HG03520 (cell line): Measurements from ENCODE around the gene TSHZ2.

Experiments used
- ATAC-seq: cut with Tn5 transposase; IDR thresholded peaks from one replicate; pipeline ENCODE4 v1.9.1; 2021; ENCODE audit warnings: mild to moderate bottlenecking, moderate library complexity; ENCODE audit not compliant: unreplicated experiment

TSHZ2 gene

DNA sequence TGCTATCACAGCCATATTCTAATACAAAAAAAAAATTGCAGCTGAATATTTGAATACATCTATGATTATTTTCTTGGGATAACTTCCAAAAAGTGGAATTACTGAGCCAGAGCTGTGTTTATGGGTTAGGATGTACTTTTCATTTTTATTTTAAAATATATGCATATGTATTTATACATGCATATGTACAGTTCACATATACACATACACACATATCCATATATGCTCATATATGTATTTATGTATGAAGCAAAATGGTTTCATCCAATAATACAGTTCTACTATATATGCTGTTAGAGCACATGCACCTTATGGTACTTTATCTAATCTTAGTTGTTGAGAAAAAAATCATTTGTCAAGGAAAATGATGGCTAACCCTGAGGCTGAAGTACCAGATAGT is 54.9 kb downstream of the TSHZ2 start:
- ATAC-seq, result no peak

DNA sequence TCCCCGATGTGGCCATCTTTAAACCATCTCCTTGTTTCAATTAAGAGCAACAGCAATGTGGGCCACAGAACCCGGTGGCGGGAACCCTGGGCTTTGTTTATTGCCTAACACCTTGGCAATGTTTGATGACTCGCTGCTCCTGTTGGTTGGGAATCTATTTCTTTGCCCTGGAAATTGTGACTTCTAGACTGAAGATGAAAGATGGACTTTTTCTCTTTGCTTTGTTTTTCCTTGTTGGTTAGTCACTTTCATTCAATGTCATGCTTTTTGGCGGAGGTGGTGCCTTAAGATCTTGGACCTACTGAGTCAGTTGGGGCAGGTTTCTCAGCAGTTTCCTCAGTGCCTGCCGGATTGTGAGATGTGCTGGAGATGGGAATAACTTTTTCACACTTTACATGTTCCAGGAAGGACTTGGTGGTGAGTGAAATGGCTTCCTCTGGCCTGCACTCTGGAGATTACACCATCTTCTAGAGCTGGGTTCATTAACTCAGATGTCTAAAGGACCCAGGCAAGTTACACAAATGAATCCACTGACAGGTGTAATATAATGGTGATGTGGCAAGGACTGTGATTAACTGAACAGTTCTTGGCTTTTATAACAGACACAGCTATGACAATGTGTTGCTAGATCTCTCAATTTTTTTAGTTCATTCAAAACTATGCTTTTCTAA is 56.3 kb downstream of the TSHZ2 start:
- no peak for ATAC-seq

GRCh38 chr20:53030061-53030460 is 57.9 kb downstream of the TSHZ2 start:
- ATAC-seq, result no peak

- ATAC-seq, result no peak
Observed at GRCh38 chr20:53032046-53032445, 59.9 kb downstream of the TSHZ2 start.

DNA sequence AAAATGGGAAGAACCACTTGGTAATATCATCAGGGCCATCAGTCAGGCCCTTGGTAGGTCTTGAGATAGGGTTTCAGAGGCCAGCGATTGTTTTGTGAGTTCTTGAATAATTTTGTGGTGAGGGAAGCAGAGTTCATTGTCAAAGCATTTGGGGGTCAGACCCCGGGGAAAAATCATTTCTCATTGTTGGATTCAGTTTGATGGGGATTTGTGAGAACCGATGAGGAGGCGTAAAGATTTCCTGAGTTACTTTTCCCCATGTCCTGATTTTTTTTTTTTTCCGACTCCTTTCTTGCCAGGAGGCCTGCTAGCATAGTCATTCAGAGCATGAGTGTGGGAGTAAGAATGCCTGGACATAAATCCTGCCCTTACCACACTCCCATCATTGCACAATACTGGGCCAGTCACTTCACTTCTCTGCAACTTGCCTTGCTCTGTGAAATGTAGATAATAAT is 60.3 kb downstream of the TSHZ2 start:
- no peak for ATAC-seq

DNA sequence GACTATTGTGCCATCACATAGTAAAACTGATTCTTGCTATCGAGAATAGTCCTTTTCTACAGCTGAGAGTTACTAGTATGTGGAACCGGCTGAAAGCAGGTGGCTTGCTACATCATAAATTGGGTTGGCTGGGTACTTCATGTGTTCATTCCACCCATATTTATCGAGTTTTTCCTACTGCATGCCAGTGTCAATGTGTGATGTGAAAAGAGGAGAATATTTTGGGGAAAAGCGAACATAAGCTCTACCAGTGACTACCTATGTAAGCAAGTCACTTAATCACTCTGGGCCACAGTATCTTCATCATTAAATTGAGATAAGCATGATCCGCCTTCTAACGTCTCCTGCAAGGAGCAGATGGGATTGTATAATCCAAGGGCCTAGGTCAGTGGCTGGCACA is 61.0 kb downstream of the TSHZ2 start:
- ATAC-seq, result no peak

- no peak for ATAC-seq
Observed at GRCh38 chr20:53034899-53035298, 62.7 kb downstream of the TSHZ2 start.

- no peak for ATAC-seq
Observed at GRCh38 chr20:53036992-53037391, 64.8 kb downstream of the TSHZ2 start.

GRCh38 chr20:53037621-53038020 is 65.5 kb downstream of the TSHZ2 start:
- no peak for ATAC-seq

- no peak for ATAC-seq
Observed at GRCh38 chr20:53038299-53038698, 66.1 kb downstream of the TSHZ2 start.

DNA sequence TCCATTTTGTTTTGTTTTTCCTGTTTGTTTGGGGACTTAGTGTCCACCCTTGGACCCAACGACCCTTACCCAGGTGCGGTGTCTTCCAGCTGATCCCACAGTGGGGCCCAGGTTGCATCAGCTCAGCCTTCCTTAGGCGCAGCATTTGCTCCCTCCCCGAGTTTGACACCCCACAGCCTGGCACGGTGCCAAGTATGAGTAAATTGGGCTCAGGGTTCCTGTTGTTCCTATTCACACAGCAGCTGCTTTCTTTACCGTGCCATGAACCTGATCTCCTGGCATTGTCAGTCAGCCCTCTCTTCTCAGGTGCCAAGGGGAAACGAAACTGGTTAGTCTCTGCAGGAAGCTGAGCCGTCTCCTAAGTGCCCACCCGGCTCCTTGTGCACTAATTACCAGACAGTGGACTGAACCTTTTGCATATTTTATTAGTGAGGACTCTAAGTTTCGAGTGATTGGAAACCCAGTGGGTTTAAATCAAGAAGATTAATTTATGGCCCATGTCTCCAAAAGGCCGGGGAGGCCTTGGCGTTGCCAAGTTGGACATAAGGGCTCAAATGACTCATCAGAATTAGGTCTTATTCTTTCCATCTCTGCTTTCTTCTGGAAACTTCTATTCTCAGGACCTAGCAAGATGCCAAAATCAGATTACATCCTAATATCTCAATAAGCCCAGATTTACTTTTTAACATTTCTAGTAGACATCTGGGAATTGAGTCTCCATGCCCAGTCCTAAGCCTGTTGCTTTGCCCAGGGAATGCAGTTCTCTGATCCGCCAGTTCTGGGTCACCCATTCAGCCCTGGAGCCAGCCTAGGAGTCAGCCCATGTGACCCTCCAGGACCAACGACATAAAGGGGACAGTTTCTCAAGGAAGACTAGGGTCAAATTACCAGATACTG is 68.8 kb downstream of the TSHZ2 start:
- ATAC-seq, result no peak

DNA sequence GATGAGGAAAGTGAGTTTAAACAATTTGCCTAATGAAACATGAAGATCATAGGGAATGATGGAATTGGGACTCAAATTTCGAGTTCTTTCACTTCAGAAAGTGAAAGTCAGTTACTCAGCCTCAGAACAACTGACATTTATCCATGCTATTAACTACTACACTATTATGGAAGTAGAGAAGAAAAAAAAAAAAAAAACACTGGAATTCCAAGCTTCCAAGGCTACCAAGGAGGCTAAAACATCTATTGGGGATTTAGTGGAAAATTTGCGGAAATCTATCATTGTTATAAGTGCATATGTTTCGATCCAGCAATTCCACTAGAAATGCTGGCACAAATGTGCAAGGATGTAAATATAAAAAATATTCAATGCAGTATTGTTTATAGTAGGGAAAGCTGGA is 70.4 kb downstream of the TSHZ2 start:
- no peak for ATAC-seq

DNA sequence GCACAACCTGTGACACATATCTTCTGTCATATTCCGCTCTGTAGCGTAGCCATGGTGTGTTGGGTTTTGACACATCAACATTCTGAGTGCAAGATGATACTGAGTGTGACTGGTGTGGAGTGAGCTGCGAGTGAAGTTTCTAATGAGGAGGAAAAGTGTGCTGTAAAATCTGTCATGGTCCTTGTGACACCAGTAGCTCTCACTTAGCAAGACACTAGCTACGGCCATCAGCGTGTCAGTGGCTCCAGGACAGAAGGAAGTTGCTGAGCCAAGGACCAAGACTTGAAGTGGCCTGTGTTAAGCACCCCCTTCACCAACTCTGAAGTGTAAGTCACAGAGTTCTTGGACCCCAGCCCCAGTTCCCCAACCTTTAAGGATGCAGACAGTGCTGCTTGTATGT is 72.1 kb downstream of the TSHZ2 start:
- ATAC-seq, result no peak

- no peak for ATAC-seq
Observed at GRCh38 chr20:53045941-53046340, 73.8 kb downstream of the TSHZ2 start.

DNA sequence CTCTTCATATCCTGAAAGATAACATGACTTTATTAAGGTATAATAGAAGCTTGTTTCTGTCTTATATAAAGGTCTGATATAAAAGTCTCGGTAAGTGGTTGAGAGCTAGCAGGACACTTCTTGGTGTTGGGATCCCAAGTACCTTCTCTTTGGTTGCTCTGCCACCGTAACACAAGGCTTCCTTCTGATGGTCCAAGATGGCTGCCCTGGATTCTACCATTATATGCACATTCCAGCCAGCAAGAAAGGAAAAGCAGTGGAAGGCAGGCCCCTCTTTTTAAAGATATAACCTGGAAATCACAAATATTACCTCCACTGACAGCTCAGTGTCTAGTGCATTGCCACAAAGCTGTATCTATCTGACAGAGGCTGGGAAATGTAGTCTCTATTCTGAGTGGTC is 75.0 kb downstream of the TSHZ2 start:
- no peak for ATAC-seq

GRCh38 chr20:53048387-53048786 is 76.2 kb downstream of the TSHZ2 start:
- ATAC-seq, result no peak

GRCh38 chr20:53050338-53050737 is 78.2 kb downstream of the TSHZ2 start:
- no peak for ATAC-seq

DNA sequence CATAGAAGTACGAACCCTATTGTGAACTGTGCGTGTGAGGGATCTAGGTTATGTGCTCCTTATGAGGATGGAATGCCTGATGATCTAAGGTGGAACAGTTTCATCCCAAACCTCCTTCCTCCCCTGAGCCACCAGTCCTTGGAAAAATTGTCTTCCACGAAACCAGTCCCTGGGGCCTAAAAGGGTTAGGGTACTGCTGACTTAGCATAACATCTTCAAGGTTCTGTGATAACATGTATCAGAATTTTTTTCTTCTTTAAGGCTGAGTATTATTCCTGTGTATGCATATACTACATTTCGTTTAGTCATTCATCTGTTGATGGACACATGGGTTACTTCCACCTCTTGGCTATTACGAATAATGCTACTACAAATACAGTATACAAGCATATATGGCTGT is 80.2 kb downstream of the TSHZ2 start:
- ATAC-seq, result no peak

DNA sequence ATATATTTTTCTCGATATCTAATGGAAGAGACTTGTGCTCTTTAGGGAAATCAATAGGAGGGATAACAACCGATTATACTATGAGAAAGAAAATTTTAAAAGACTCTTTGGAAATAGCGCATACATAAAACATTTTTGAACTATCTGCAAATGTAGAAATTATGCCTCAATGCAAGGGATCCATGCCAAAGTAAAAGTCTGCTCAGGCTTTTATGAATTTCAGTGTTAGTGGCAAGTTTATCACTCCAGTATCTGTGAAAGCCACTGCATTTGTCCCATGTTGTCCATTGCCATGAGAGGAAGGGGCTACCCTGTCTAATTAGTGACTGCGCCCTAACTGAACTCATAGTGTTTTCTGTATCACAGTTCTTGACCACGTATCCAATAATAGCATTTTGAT is 81.4 kb downstream of the TSHZ2 start:
- no peak for ATAC-seq

- no peak for ATAC-seq
Observed at GRCh38 chr20:53055367-53056067, 83.4 kb downstream of the TSHZ2 start.

GRCh38 chr20:53057579-53057978 is 85.4 kb downstream of the TSHZ2 start:
- no peak for ATAC-seq

DNA sequence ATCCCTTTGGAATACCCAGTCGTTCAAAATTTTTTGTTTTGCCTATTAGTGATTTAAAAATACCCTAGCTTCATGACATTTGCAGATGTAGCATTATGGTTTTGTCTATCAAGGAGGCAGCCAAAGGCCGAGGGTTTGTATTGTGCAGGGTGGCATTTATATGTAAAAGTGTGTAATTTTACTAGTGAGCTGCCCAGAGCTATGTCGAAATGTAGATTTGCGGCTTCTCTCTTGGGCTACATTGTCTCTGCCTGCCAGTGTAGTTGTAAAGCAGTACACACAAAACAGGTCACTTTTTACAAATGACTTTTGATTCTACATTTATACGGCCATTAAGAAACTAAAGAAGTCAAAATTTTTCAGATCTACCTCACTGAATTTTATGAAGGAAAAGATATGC is 87.7 kb downstream of the TSHZ2 start:
- no peak for ATAC-seq
